Skeletal muscle satellite cell (primary cell): ENCODE data around the gene CABP5.

Experiments used
- H3K27me3 ChIP-seq: 2 replicates; pipeline ENCODE4 v1.7.0; 2013; ENCODE audit warnings: low read length; ENCODE audit not compliant: control insufficient read depth, insufficient read depth
- H3K36me3 ChIP-seq: 2 replicates; pipeline ENCODE4 v1.7.0; 2013; ENCODE audit warnings: mild to moderate bottlenecking, control low read depth, low read length; ENCODE audit not compliant: insufficient read depth
- H3K4me1 ChIP-seq: 2 replicates; pipeline ENCODE4 v1.7.0; 2013; ENCODE audit warnings: low read length; ENCODE audit not compliant: control insufficient read depth, insufficient read depth
- H3K4me2 ChIP-seq: 2 replicates; pipeline ENCODE4 v1.7.0; 2013; ENCODE audit warnings: mild to moderate bottlenecking, low read length
- H3K4me3 ChIP-seq: 2 replicates; pipeline ENCODE4 v1.7.0; 2013; ENCODE audit warnings: low read length
- H3K9ac ChIP-seq: 2 replicates; pipeline ENCODE4 v1.7.0; 2013; ENCODE audit warnings: mild to moderate bottlenecking, low read depth, low read length, moderate library complexity
- H3K9me3 ChIP-seq: replicated peaks from 2 replicates; pipeline ENCODE4 v1.7.0; 2013; ENCODE audit warnings: mild to moderate bottlenecking, control low read depth, low read length

CABP5 gene

DNA sequence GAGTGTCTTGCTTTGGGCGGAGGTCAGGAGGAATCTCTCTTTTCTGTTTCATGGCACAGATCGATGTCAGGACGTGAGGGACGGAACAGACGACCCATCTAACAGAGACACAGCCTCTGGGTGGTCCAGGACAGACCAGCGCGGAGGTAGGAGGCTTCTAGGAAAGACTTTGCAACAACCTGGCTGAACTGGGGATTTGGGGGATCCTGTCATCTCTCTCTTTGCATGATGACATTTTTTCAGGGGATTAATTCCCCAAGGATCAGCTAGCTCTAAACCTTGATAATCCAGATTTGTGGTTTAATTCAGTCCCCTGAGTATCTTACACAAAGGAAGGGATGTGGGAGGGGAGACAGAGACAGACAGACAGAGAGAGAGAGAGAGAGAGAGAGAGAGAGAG lies 14.4 kb downstream of the CABP5 start:
- peaks cover 13% of the 10 kb centered on the region for H3K27me3 ChIP-seq
- no peaks in the 10 kb centered on the region for H3K4me1 ChIP-seq
- H3K4me2 ChIP-seq, result no peak overlapping the region
- no peaks in the 10 kb centered on the region for H3K9me3 ChIP-seq
- H3K36me3 ChIP-seq, result no peaks in the 10 kb centered on the region
- H3K4me3 ChIP-seq, result no peak overlapping the region
- no peak overlapping the region for H3K9ac ChIP-seq

DNA sequence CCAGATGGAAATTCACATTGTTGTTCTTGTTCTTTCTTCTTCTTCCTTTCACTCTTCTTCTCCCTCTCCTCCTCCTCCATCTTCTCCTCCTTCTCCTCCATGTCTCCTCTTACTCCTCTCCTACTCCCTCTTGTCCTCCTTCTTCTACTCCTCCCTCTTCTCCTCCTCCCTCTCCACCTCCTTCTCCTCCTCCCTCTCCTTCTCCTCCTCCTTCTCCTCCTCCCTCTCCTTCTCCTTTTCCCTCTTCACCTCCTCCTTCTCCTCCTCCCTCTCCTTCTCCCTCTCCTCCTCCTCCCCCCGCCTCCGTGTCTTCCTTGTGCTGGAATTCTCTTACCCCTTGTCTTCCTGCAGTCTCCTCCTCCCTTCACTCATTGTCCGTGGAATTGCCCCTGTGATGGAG lies 18.4 kb downstream of the CABP5 start:
- no peak overlapping the region for H3K4me3 ChIP-seq
- H3K9ac ChIP-seq, result no peak overlapping the region
- H3K36me3 ChIP-seq, result no peaks in the 10 kb centered on the region
- H3K27me3 ChIP-seq, result peaks cover 27% of the 10 kb centered on the region
- no peaks in the 10 kb centered on the region for H3K4me1 ChIP-seq
- H3K4me2 ChIP-seq, result no peak overlapping the region
- H3K9me3 ChIP-seq, result no peaks in the 10 kb centered on the region

DNA sequence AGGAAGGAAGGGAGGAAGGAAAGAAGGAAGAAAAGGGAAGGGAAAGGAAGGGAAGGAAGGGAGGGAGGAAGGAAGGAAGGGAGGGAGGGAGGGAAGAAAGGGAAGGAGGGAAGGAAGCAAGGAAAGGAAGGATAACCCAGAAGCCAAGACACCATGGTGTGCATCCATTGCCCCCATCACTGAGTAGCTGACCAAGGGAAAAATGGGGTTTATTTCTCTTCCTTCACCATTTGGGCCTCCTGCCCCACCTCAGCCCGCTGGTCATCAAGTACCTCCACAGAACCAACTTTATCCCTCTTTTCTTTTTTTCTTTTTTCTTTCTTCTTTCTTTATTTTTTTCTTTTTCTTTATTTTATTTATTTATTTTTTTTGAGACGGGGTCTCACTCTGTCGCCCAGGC lies 20.4 kb downstream of the CABP5 start:
- no peaks in the 10 kb centered on the region for H3K9me3 ChIP-seq
- no peak overlapping the region for H3K9ac ChIP-seq
- no peak overlapping the region for H3K4me2 ChIP-seq
- H3K4me3 ChIP-seq, result no peak overlapping the region
- H3K36me3 ChIP-seq, result no peaks in the 10 kb centered on the region
- H3K27me3 ChIP-seq, result peaks cover 24% of the 10 kb centered on the region
- H3K4me1 ChIP-seq, result no peaks in the 10 kb centered on the region

DNA sequence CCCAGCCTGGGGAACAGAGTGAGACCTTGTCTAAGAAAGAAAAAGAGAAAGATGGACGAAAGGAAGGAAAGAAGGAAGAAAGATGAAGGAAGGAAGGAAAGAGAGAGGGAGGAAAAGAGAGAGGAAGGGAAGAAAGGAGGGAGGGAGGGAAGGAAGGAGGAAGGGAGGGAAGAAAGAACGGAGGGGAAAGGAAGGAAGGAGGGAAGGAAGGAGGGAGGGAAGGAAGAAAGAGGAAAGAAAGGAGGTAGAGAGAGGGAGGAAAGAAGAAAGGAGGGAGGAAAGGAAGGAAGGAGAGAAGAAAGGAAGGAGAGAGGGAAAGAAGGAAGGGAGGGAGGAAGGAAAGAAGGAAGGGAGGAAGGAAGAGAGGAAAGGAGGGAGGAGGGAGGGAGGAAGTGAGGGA lies 20.9 kb downstream of the CABP5 start:
- H3K27me3 ChIP-seq, result peaks cover 28% of the 10 kb centered on the region
- H3K9me3 ChIP-seq, result no peaks in the 10 kb centered on the region
- H3K9ac ChIP-seq, result no peak overlapping the region
- H3K4me3 ChIP-seq, result no peak overlapping the region
- no peaks in the 10 kb centered on the region for H3K36me3 ChIP-seq
- no peak overlapping the region for H3K4me2 ChIP-seq
- no peaks in the 10 kb centered on the region for H3K4me1 ChIP-seq

DNA sequence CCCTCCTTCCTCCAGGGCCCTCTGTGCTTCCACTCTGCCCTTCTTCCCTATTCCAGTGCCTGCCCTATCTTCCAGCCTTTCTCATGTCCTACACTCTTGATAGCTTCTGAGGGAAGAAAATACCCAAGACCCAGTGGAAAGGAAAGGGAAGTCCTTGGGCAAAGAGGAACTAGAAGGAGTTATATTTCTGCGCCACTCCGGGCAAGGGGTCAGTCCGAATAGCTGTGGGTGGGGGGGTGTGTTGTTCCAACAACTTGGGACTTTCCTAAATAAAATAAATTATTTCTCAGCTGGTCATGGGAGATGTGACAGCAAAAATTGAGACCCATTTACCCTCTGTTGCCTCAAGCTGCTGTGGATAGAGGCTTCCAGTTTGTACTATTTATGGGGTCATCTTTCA lies 23.2 kb downstream of the CABP5 start:
- no peaks in the 10 kb centered on the region for H3K4me1 ChIP-seq
- no peak overlapping the region for H3K4me2 ChIP-seq
- no peaks in the 10 kb centered on the region for H3K36me3 ChIP-seq
- no peak overlapping the region for H3K9ac ChIP-seq
- no peaks in the 10 kb centered on the region for H3K9me3 ChIP-seq
- H3K27me3 ChIP-seq, result peaks cover 31% of the 10 kb centered on the region
- no peak overlapping the region for H3K4me3 ChIP-seq

DNA sequence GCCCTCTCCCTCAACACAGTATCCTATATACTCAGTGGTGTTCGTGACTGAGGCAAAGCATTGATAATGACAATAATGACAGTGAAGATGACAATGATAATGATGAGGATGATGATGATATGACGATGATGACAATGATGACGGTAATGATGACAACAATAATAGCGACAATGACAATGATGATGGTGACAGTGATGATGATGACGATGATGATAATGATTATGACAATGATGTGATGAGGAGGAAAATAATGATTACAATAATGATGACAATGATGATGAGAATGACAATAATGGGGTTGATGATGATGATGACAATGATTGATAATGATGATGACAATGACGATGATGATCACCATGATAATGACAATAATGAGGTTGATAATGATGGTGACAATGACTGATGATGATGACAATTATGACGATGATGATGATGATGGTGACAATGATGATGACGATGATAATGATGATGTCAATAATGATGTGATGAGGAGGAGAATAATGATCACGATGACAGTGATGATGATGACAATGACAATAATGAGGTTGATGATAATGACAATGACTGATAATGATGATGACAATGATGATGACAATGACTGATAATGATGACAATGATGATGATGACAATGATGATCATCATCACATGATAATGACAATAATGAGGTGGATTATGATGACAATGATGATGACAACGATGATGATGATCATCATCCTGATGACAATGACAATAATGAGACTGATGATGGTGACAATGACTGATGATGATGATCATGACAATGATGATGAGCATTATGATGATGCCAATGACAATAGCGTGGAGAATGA lies 32.7 kb downstream of the CABP5 start:
- no peaks in the 10 kb centered on the region for H3K4me1 ChIP-seq
- no peak overlapping the region for H3K9ac ChIP-seq
- no peak overlapping the region for H3K4me3 ChIP-seq
- H3K9me3 ChIP-seq, result no peaks in the 10 kb centered on the region
- H3K4me2 ChIP-seq, result no peak overlapping the region
- H3K27me3 ChIP-seq, result peaks cover 5% of the 10 kb centered on the region
- H3K36me3 ChIP-seq, result no peaks in the 10 kb centered on the region

DNA sequence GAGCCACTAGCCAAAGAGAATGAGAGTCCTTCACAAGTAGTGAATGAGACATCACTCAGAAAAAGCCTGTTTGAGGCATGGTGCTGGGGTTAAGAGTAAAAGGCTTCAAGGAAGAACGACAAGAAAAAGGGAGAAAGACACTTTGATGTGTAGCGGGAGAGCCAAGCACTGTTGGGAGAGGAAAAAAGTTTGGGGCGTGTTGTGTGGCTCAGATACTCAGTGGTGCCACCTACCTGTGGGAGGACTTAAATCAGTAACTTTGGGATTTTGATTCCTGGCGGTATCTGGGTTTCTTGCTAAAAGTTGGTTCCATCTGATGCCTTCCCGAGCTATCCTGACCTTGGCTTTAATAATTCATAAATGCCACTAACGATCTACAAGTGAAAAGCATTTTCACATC lies 37.1 kb downstream of the CABP5 start:
- H3K9ac ChIP-seq, result no peak overlapping the region
- H3K9me3 ChIP-seq, result no peaks in the 10 kb centered on the region
- H3K4me1 ChIP-seq, result no peaks in the 10 kb centered on the region
- H3K4me3 ChIP-seq, result no peak overlapping the region
- no peaks in the 10 kb centered on the region for H3K36me3 ChIP-seq
- H3K27me3 ChIP-seq, result peaks cover 3% of the 10 kb centered on the region
- H3K4me2 ChIP-seq, result no peak overlapping the region

DNA sequence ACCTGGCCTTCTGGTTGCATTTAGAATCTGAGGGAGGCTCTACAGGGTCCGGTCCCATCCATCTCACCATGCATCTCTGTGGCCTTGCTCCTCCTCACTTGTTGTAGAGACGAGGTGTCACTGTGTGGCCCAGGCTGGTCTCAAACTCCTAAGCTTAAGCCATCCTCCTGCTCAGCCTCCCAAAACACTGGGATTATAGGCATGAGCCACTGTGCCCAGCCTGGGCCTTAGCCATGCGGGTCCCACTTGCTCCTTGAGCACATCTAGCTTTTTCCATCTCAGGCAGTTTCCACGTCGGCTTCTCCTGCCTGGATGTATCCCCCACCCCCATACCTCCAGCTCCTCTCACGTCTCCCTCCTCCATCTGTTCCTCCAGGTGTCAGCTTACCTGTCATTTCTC lies 39.6 kb downstream of the CABP5 start:
- H3K4me2 ChIP-seq, result no peak overlapping the region
- H3K9me3 ChIP-seq, result no peaks in the 10 kb centered on the region
- H3K9ac ChIP-seq, result no peak overlapping the region
- H3K36me3 ChIP-seq, result no peaks in the 10 kb centered on the region
- H3K27me3 ChIP-seq, result peaks cover 3% of the 10 kb centered on the region
- H3K4me3 ChIP-seq, result no peak overlapping the region
- H3K4me1 ChIP-seq, result no peaks in the 10 kb centered on the region

DNA sequence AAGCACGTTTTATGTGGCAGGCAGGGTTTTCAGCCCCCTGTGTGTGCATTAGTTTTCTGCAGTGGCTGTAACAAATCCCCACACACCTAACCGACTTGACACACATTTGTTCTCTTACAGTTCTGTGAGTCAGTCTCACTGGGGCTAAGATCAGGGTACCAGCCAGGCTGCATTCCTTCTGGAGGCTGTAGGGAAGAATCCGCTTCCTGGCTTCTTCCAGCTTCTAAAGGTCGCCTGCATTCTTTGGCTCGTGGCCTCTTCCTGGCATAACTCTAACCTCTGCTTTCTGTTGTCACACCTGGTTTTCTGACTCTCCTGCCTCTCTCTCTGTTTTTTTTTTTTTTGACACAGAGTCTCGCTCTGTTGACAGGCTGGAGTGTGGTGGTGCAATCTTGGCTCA lies 43.0 kb downstream of the CABP5 start:
- Histone ChIP-seq H3K36me3 (no peaks in the 10 kb centered on the region), H3K4me2 (no peak overlapping the region), H3K9me3 (no peaks in the 10 kb centered on the region), H3K27me3 (peaks cover 8% of the 10 kb centered on the region), H3K9ac (no peak overlapping the region), H3K4me1 (no peaks in the 10 kb centered on the region), H3K4me3 (no peak overlapping the region)

DNA sequence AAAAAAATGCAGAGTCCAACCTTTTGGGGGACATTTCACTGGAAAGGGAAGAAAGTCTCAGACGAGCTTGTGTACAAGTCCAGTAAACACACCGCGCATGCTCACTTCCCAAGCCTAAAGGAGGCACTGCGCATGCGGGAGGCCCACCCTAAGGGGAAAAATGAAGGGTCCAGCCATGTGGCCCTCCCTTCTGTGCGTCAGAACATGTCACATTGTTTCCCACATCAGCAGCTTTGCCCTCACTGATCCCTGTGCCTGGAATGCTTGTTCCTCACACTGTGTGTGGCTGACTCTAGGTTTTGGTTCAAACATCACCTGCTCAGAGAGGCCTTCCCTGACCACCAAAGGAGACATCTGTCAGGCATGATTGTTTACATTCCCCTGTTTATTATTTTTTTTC lies 45.1 kb downstream of the CABP5 start:
- no peaks in the 10 kb centered on the region for H3K36me3 ChIP-seq
- H3K9ac ChIP-seq, result no peak overlapping the region
- H3K4me2 ChIP-seq, result no peak overlapping the region
- H3K4me3 ChIP-seq, result no peak overlapping the region
- H3K27me3 ChIP-seq, result peaks cover 8% of the 10 kb centered on the region
- H3K4me1 ChIP-seq, result no peaks in the 10 kb centered on the region
- H3K9me3 ChIP-seq, result no peaks in the 10 kb centered on the region

DNA sequence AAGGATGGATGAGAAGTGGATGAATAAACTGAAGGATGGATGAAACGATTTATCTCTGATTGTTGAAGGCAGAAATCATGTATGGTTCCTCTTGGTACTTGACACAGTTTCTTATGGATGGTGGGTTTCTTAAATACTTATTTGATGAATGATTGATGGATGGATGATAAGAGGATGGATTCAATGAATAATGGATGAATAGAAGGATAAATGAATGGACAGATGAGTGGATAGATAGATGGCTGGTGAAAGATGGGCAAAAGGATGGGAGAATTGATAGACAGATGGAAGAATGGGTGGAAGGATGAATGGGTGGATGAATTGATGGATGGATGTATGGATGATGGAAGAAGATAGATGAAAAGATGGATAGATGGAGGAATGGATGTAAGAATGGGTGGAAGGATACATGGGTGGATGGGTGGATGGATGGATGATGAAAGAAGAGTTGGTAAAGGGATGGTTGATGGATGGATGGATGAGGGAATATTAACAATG lies 47.6 kb downstream of the CABP5 start:
- H3K9ac ChIP-seq, result no peak overlapping the region
- no peak overlapping the region for H3K4me2 ChIP-seq
- no peaks in the 10 kb centered on the region for H3K36me3 ChIP-seq
- no peaks in the 10 kb centered on the region for H3K4me1 ChIP-seq
- no peaks in the 10 kb centered on the region for H3K9me3 ChIP-seq
- H3K27me3 ChIP-seq, result peaks cover 12% of the 10 kb centered on the region
- no peak overlapping the region for H3K4me3 ChIP-seq

DNA sequence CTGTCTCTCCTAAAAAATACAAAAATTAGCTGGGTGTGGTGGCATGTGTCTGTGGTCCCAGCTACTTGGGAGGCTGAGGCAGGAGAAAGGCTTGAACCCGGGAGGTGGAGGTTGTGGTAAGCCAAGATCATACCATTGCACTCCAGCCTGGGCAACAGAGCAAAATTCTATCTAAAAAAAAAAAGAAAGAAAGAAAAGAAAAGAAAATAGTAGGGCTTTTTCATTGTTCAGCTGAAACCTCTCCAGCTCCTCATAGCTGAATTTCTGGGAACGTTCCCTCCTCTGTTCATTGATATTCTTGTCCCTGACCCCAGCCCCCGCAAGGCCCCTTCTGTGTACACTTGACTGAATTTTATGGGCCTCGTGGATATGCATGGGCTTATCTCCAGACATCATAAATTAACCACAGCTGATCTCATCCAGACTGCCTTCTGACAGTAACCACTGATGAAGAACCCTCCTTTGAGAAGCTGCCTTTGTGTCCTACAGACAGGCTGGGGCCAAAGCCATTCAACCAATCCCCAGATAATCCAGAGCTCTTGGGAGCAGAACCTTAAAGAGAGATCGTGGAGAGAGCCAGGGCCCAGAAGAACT lies 49.6 kb downstream of the CABP5 start, which contains the start of gene ELSPBP1:
Gene ELSPBP1, plus strand, starts transcription at position 424 of the 594 bp plus-strand sequence. CDS start 14,036 bp downstream, outside the sequence.
- no peaks in the 10 kb centered on the region for H3K36me3 ChIP-seq
- no peaks in the 10 kb centered on the region for H3K9me3 ChIP-seq
- H3K9ac ChIP-seq, result no peak within 1 kb of the TSS
- no peak within 1 kb of the TSS for H3K4me3 ChIP-seq
- no peaks in the 10 kb centered on the region for H3K4me1 ChIP-seq
- peaks cover 27% of the 10 kb centered on the region for H3K27me3 ChIP-seq
- no peak within 1 kb of the TSS for H3K4me2 ChIP-seq
